ENCODE results near the gene LRRC41. TPM values are rescaled to one million over a fixed set of nuclear protein-coding genes. Genes with fewer than 3 reads are reported as not detected.
A peak's percentile ranks its signal among the peaks of the same experiment; 100 is the strongest.

The LRRC41 gene
- total and polyA plus RNA-seq, 2 donors (not counting 1 experiment from before 2014, with no cell fraction given) = 55.3 to 89.0 TPM

DNA sequence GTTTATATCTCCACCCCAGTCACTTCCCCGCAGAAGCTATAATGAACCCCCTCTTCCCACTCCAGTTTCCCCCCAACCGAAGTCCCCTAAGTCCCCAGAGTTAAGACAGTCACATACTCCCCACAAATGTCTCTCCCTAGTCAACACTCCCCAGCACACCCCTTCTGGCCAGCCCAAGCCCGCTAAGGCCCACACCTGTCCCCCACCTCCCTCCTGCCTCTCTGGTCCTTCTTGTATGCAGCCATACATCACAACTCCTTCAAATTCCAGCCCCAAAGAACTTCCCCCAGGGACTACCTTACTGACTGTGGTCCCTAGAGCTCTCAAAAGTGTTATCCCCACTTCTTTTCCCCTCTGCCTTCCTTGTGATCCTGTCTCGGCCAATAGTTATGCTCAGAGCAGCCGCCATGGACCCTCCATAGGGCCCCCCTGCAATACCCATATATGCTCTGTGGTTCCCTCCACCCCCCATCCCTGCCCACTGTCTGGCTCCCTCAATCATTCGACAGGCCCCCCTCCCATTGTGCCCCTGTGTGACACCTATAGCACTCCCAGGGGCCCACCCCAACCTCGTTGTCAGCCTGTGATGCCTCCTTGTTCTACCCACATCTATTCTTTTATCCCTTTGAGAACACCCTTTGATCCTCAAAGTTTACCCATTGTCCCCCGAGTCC lies 39.4 kb upstream of the LRRC41 start:
- TF ChIP-seq EZH2 (IDR thresholded peaks at IDR 0.05; ENCODE audit: low read length, missing control alignments) = no peak
- TF ChIP-seq, protein P1, sequence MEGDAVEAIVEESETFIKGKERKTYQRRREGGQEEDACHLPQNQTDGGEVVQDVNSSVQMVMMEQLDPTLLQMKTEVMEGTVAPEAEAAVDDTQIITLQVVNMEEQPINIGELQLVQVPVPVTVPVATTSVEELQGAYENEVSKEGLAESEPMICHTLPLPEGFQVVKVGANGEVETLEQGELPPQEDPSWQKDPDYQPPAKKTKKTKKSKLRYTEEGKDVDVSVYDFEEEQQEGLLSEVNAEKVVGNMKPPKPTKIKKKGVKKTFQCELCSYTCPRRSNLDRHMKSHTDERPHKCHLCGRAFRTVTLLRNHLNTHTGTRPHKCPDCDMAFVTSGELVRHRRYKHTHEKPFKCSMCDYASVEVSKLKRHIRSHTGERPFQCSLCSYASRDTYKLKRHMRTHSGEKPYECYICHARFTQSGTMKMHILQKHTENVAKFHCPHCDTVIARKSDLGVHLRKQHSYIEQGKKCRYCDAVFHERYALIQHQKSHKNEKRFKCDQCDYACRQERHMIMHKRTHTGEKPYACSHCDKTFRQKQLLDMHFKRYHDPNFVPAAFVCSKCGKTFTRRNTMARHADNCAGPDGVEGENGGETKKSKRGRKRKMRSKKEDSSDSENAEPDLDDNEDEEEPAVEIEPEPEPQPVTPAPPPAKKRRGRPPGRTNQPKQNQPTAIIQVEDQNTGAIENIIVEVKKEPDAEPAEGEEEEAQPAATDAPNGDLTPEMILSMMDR (conservative IDR thresholded peaks at IDR 0.05 in 1 of 2, IDR thresholded peaks at IDR 0.05 in 1 of 2; ENCODE audit: low read depth in 1 of 2, low read length in 2 of 2) = no peak
- Histone ChIP-seq H3K4me1 (ENCODE audit: control insufficient read depth, extremely low read depth, insufficient read depth, low read length) (peaks cover 6% of the 10 kb centered on the region), H3K9ac (ENCODE audit: insufficient read depth, low read length) (no peak overlapping the region), H3K27me3 (ENCODE audit: control insufficient read depth, insufficient read depth, low read length) (no peaks in the 10 kb centered on the region), H3K9me3 (ENCODE audit: control insufficient read depth, insufficient read depth, low read depth, low read length) (no peaks in the 10 kb centered on the region), H3K79me2 (ENCODE audit: control insufficient read depth, insufficient read depth, low read length) (peaks cover 16% of the 10 kb centered on the region), H3K4me2 (ENCODE audit: extremely low read depth, insufficient read depth, low read length) (no peak overlapping the region), H2AFZ (ENCODE audit: low read length) (no peak overlapping the region), H3K27ac (ENCODE audit: insufficient read depth, low read length) (no peak overlapping the region), H4K20me1 (ENCODE audit: control insufficient read depth, extremely low read depth, insufficient read depth, low read length) (no peaks in the 10 kb centered on the region), H3K36me3 (ENCODE audit: control insufficient read depth, insufficient read depth, low read length) (peaks cover 11% of the 10 kb centered on the region), H3K4me3 (replicated peaks in 1 of 4; ENCODE audit: control extremely low read depth in 1 of 4, insufficient read depth in 1 of 4, low read depth in 3 of 4, low read length in 4 of 4) (no peak overlapping the region)
- no peak for DNase-seq (ENCODE audit: low read depth in 2 of 2)

DNA sequence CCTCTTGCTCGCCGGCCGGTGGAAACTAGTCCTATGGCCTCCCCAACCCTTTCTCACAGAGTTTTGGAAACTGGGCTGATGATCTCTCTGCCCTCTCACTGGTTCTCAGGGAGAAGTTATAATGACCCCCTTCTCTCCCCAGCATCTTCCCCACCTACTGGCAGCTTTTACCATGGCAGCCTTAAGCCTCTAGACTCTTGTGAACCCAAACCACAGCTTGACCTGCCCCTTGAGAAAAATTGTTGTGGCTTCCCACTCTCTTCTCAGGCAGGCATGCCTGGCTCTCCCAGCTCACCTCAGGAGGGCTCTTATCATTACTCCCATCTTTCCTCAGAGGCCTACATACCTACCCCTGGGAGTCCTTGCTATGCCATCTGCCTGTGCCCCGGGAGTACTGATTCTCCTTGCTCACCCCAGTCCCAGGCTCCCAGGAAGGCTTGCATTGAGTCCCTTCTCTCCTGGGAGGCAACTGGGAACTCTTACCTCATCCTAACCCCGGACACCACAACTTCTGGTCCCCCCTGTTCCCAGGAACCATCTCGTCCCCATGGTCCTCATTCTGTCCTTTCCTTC lies 38.8 kb upstream of the LRRC41 start:
- Histone ChIP-seq H3K79me2 (ENCODE audit: control insufficient read depth, insufficient read depth, low read length) (peaks cover 16% of the 10 kb centered on the region), H3K4me3 (replicated peaks in 1 of 4; ENCODE audit: control extremely low read depth in 1 of 4, insufficient read depth in 1 of 4, low read depth in 3 of 4, low read length in 4 of 4) (peak overlapping the region in 1 of 4 experiments; percentile 83), H3K36me3 (ENCODE audit: control insufficient read depth, insufficient read depth, low read length) (peaks cover 7% of the 10 kb centered on the region), H3K27me3 (ENCODE audit: control insufficient read depth, insufficient read depth, low read length) (no peaks in the 10 kb centered on the region), H3K27ac (ENCODE audit: insufficient read depth, low read length) (peak overlapping the region; percentile 99), H3K4me2 (ENCODE audit: extremely low read depth, insufficient read depth, low read length) (peak overlapping the region; percentile 100), H3K9ac (ENCODE audit: insufficient read depth, low read length) (no peak overlapping the region), H3K4me1 (ENCODE audit: control insufficient read depth, extremely low read depth, insufficient read depth, low read length) (peaks cover 6% of the 10 kb centered on the region), H2AFZ (ENCODE audit: low read length) (no peak overlapping the region), H4K20me1 (ENCODE audit: control insufficient read depth, extremely low read depth, insufficient read depth, low read length) (no peaks in the 10 kb centered on the region), H3K9me3 (ENCODE audit: control insufficient read depth, insufficient read depth, low read depth, low read length) (no peaks in the 10 kb centered on the region)
- TF ChIP-seq EZH2 (IDR thresholded peaks at IDR 0.05; ENCODE audit: low read length, missing control alignments) = no peak
- TF ChIP-seq, protein P1 (conservative IDR thresholded peaks at IDR 0.05 in 1 of 2, IDR thresholded peaks at IDR 0.05 in 1 of 2; ENCODE audit: low read depth in 1 of 2, low read length in 2 of 2) = peak; percentile 27 to 34
- peak; percentile 33 to 50 for DNase-seq (ENCODE audit: low read depth in 2 of 2)

DNA sequence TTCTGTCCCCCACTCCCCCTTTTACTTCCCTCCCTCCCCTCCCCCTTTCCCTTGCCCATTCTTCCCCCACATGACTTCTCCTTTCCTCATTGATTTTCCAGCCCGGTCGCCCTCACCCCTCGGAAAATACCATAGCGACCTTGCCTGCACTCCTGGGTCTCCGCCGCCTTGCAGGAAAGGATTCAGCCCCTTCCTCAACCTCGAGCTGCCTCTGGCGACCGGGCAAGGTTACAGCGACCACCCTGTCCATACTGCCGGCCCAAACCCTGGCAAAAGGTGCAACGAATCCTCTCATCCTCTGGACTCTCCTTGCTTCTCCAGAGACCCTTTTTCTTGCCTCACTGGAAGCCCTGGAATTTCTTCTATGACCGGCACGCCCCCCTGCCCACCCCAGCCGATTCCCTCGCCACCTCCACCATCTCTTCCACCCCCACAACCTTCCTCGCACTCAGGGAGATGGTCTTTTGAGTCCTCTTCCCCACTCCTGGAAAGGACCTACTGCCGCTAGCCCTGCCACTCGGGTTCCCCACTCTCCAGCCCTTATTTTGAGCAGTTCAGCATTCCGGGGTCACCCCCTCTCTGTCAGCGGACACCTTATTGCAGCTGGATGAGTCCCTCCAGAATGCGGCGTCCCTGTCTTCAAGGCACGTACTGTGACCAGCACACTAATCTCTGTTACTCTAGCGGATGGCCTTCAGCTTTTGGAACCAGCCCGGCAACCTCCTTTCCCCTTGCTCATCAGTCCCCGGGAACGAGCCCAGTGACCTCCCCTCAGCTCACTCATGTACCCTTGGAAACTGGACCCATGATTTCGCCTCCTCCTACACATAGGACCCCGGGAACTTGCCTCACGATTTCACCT lies 38.0 kb upstream of the LRRC41 start:
- peak overlapping the region; percentile 99 for H3K27ac ChIP-seq (ENCODE audit: insufficient read depth, low read length)

More for the DNA sequence above, 38.0 kb upstream of the LRRC41 start:
- H3K27me3 ChIP-seq (ENCODE audit: control insufficient read depth, insufficient read depth, low read length) = no peaks in the 10 kb centered on the region
- peak overlapping the region; percentile 100 for H3K4me2 ChIP-seq (ENCODE audit: extremely low read depth, insufficient read depth, low read length)
- H2AFZ ChIP-seq (ENCODE audit: low read length) = peak overlapping the region; percentile 88
- no peak for TF ChIP-seq EZH2 (IDR thresholded peaks at IDR 0.05; ENCODE audit: low read length, missing control alignments)
- TF ChIP-seq, protein P1 (conservative IDR thresholded peaks at IDR 0.05 in 1 of 2, IDR thresholded peaks at IDR 0.05 in 1 of 2; ENCODE audit: low read depth in 1 of 2, low read length in 2 of 2) = no peak
- peaks cover 6% of the 10 kb centered on the region for H3K4me1 ChIP-seq (ENCODE audit: control insufficient read depth, extremely low read depth, insufficient read depth, low read length)
- H3K9ac ChIP-seq (ENCODE audit: insufficient read depth, low read length) = peak overlapping the region; percentile 95
- no peak for DNase-seq (ENCODE audit: low read depth in 2 of 2)
- no peaks in the 10 kb centered on the region for H4K20me1 ChIP-seq (ENCODE audit: control insufficient read depth, extremely low read depth, insufficient read depth, low read length)
- H3K4me3 ChIP-seq (replicated peaks in 1 of 4; ENCODE audit: control extremely low read depth in 1 of 4, insufficient read depth in 1 of 4, low read depth in 3 of 4, low read length in 4 of 4) = peak overlapping the region; percentile 82 to 86 (median 84)
- H3K36me3 ChIP-seq (ENCODE audit: control insufficient read depth, insufficient read depth, low read length) = peaks cover 3% of the 10 kb centered on the region
- H3K9me3 ChIP-seq (ENCODE audit: control insufficient read depth, insufficient read depth, low read depth, low read length) = no peaks in the 10 kb centered on the region
- H3K79me2 ChIP-seq (ENCODE audit: control insufficient read depth, insufficient read depth, low read length) = peaks cover 16% of the 10 kb centered on the region
